GM19023 (cell line): ENCODE results near the gene RNF145.
"Not testable (repeated sequence)": the region's sequence is repeated elsewhere in the genome, so short reads cannot be mapped to it uniquely, and the experiment has no call there.

Experiments used
- ATAC-seq: cut with Tn5 transposase; IDR thresholded peaks from one replicate; pipeline ENCODE4 v1.9.1; 2021; ENCODE audit warnings: mild to moderate bottlenecking, moderate library complexity; ENCODE audit not compliant: unreplicated experiment

Gene RNF145

GRCh38 chr5:159121061-159121460 is 88.3 kb downstream of the RNF145 start:
- ATAC-seq = no peak

GRCh38 chr5:159120446-159120845 is 88.9 kb downstream of the RNF145 start:
- ATAC-seq = no peak

GRCh38 chr5:159119842-159120241 is 89.5 kb downstream of the RNF145 start:
- not testable (repeated sequence) for ATAC-seq

GRCh38 chr5:159118958-159119659 is 90.2 kb downstream of the RNF145 start:
- not testable (repeated sequence) for ATAC-seq

GRCh38 chr5:159113405-159113804 is 95.9 kb downstream of the RNF145 start:
- ATAC-seq = no peak

- no peak for ATAC-seq
Observed at GRCh38 chr5:159112436-159112835, 96.9 kb downstream of the RNF145 start.
